HG03025 (cell line): ENCODE results near the gene KCNIP1.

Experiments
- ATAC-seq: cut with Tn5 transposase; IDR thresholded peaks from one replicate; pipeline ENCODE4 v1.9.1; 2021; ENCODE audit warnings: mild to moderate bottlenecking, moderate library complexity; ENCODE audit not compliant: unreplicated experiment, low FRiP score

The KCNIP1 gene

DNA sequence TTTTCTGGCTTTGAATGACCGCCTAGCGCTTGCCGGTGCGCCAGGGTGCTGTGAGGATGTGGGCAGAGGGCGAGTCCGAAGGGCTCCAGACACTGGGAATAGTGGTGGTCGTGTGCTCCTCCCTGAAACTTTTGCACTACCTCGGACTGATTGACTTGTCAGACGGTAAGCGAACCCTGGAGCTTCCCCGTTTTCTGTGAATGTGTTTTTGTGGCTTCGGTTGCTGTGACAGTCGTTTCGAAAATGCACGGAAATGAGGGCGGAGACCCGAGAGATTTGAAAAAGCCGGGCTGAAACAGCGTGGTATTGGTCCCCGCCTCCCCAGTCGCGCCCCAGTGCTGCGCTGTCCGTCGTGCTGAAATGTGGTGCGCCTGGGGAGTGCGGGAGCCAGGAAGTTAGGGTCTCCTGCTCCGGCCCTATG is 177.2 kb downstream of the KCNIP1 start:
- ATAC-seq = no peak

DNA sequence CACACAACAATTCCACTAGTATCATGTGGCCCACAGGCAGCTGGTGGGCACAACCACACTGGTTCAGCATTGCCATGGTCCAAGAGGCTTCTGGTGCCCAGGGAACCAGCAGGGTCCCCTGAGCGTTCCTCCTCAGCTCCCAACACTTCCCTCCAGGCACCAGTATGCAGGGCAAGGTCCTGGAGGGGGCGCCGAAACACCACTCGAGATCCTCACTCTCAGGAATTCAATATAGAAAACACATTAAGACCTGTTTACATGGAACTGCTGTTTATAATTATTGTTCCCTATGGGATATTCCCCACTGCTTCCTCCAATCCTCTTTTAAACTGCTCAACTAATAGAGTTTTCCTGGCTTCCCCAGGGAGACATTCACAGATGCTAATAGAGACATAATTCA is 187.8 kb downstream of the KCNIP1 start:
- no peak for ATAC-seq

DNA sequence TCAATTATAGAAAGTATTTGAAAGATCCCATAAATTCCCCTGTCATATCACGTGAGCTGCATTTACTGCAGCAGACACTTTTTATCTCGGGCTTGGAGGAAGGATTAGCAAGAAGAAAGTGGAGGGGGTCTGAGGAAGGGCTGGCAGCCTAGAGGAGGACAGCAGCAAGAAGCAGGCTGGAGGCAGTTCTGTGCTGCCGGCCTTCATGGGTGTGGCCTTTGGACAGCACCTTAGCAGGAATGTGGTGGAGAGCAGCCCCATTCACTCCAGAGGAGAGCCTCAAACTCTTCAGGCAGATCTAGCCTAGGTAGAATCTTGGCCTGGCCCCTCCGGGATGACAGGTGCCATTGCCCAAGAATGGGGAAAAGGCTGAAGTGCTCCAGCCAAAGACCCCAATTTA is 189.9 kb downstream of the KCNIP1 start:
- no peak for ATAC-seq

DNA sequence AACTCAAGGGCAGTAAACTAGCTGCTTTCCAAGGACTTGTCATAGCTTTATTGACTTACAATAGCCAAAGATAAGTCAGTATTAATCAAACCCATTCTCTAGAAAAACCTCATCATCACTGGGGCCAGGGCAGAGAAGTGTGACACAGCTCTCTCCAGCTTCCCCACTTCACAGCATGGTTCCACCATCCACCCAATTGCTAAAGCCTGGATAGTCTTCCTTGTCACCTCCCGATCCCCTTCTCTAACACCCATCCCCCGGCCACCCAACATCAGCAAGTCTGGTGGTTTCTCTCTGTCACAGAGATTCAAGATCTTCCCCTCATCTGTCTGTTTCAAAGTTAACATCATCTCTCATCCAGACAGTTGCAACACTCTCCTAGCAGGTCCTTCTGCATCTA is 191.1 kb downstream of the KCNIP1 start:
- no peak for ATAC-seq

DNA sequence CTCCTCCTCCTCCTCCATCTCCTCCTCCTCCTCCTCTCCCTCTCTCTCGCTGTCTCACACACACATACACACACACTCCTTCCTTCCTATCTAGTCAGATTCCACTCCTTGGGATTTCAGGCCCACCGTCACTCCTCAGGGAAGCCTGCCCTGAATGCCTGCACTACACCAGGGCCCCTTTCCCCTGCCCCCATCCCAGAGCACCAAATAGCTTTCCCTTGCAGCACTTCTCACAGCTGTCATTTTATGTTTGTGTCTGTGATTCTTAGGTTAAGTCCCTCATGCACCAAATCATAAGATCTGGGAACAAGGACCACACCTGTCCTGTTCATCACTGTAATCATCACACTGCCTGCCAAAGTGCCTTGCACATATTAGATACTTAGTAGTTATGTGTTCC is 193.2 kb downstream of the KCNIP1 start:
- ATAC-seq = no peak

DNA sequence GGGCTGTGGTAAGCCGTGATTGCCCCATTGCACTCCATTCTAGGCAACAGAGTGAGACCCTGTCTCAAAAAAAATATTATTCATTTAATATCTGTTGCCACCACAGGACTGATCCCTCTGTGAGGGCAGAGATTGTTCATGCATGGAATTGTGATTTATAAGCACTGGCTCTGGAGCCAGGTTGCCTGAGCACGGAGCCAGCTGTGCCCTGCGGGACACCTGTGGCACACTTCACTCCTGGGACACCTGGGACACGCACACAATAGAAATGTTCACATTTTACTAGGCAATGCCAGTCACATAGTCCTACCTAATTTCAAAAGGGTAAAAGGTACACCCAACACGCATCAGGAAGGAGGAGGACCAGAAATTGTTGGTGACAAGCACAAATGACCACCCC is 196.7 kb downstream of the KCNIP1 start:
- no peak for ATAC-seq

DNA sequence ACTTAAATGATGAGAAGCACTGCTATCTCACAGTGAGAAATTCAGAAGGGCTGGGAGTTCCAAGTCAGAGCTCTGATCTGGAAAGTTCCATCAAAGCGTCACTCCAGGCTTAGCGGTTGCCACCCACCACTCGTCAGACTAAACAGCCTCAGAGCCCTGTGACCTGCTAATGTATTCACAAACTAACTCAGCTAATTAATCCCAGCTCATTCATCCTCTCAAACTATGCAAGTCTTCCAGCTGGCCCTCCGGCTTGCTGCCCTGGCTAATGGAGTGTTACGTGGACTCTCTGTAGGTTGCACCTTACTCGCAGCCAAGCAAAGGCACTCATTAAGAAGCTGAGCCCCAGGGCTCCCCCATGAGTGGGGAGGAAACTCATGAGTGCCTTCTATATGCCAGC is 197.5 kb downstream of the KCNIP1 start:
- ATAC-seq = no peak

DNA sequence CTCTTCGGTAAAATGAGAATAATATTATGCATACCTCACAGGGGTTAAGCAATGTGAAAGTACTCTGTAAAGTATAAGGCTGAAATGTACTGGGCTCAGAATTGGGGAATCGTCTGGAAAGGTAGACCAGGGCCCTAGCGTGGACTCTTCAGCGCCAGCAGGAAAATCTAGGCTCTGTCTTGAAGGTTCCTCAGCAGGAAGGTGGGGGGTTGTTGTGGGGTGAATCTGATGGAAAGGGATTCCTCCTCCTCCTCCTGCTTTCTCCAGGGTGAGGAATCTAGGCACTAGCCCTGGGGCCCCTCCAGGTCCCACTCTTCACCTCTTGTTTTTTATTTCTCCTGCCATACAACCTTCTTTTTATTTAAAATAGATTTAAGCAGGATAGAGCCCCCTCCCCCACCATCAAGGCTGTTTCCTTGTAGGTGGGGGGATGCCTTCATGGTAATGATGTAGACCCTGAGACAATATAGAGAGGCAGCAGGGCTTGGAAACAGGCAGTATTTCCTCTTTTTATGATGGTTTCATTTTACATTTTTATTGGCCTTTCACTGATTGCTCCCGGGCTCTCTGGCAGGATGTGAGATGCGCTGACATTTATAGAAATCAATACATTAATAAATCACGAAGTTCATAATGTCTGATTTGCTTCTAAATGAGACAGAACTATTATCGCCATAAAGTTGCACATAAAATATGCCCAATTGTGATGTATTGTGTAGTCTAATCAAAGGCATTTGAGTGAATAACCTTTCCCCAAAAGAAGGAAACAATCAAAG is 200.8 kb downstream of the KCNIP1 start:
- no peak for ATAC-seq

DNA sequence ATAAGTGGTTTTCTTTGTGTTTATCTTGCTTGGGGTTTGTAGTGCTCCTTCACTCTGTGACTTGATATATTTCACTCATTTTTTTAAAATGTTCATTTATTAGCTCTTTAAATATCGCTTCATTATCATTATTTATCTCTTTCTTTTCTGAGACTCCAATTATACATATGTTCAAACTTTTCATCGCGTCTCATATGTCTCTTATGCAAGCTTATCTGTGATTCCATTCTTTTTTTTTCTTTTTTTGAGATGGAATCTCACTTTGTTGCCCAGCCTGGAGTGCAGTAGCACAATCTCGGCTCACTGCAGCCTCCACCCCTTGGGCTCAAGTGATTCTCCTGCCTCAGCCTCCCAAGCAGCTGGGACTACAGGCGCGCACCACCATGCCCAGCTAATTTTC is 205.8 kb downstream of the KCNIP1 start:
- ATAC-seq = no peak

DNA sequence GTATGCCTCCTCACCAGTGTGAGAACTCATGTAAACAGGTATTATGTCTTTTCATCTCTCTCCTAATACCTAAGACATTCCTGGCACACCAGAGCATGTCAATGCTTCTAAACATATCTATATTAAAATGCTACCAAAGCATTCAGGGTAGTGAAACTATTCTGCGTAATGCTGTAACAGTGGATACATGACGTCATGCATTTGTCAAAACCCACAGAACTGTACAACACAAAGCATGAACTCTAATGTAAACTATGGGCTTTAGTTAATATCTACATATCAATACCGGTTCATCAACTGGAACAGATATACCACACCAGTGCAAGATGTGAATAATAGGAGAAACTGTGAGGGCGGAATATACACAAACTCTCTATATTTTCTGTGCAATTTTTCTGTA is 207.5 kb downstream of the KCNIP1 start:
- ATAC-seq = no peak

DNA sequence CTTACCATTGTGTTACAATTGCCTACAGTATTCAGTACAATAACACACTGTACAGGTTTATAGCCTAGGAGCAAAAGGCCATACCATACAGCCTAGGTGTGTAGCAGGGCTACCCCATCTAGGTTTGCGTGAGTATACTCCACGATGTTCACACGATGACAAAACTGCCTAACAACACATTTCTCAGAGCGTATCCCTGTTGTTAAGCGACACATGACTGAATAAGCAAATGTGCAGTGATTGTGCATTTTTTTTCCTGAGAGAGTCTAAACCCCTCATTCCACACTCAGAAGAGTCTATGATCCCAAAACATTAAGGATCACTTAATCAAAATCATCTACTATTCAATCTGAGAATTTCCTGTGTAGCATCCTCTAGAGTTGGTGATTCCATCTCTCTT is 211.3 kb downstream of the KCNIP1 start:
- ATAC-seq = no peak

DNA sequence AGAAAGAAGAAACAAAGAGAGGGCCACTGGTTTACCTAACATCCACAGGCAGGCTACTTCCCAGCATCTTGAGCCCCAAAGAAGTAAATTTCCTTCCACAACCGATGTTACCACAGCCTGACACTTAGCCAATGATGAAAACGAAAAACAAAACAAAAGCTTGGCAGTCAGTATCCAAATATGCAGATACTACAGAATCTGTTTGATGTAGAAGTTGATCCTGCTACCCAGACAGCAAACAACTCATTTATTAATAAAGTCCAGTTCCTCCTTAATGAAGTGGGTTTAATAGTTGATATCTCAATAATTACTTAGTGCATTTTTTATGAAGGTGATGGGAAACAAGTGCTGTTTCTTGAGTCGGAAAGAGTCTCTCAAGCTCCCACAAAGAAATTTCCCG is 212.6 kb downstream of the KCNIP1 start:
- ATAC-seq = no peak

DNA sequence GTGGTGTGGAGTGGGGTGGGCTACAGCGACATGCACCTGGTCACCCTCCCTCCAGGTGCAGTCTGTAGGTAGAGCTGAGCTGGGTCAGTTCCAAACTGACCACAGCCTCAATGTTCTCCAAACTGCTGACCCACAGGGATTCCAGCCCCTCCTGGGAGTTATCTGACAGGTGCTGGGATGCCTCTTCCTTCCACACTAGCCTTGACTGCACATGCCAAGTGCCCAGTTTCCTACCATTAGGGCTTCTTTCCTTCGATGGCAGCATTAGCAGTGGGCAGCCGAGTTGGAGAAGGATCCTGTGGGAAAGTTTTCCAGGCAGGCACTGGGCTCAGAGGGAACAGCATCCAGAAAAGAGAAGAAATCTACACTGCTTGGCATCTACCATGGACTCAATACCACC is 215.7 kb downstream of the KCNIP1 start:
- ATAC-seq = no peak

DNA sequence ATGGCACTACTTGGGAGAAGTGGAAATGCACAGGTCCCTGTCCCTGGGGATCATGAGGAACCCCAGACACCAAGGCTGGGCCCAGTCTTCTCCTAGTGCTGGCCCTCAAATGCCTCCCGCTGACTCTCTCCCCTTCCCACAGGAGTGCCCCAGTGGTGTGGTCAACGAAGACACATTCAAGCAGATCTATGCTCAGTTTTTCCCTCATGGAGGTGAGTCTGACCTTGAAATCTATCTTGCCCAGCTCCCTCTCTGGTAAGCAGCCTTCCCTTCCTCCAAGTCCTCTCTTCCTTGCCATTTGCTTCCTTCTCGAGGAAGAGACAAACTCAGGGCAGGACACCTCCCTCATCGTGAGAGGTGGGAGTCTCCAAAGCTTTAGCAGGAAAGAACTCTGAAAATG is 216.4 kb downstream of the KCNIP1 start:
- ATAC-seq = no peak

DNA sequence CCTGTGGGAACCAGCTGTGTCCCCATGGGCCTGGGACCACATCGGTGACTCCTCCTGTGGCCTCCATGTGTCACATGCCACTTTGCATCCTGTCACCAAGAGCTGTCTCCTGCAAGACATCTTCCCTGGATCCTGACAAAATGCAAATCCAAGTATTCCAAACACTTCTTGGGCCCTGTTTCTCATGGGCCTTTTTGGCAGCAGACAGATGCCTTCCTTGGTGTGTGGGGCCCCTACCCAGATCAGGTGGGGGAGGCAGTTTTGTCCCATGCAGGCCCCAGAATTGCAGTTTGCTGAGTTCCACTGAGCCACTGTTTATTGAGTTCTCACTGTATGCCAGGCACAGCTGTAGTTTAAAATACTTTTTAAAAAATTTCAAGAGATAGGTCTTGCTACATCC is 217.2 kb downstream of the KCNIP1 start:
- no peak for ATAC-seq

DNA sequence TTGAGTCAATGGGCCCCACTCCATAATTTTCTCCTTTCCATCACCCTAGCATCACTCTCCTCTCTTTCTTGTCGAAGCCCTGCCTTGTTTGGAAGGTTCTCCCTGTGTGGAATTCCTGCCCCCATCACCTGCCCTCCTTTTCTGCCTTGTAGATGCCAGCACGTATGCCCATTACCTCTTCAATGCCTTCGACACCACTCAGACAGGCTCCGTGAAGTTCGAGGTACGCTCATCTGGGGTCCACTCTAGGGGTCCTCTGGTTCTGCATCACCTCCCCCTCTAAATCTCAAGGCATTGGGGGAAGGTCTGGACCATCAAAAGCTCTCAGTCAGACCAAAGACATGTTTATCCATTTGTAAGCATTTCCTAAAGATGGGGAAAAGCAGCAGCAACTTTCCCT is 217.9 kb downstream of the KCNIP1 start:
- no peak for ATAC-seq

DNA sequence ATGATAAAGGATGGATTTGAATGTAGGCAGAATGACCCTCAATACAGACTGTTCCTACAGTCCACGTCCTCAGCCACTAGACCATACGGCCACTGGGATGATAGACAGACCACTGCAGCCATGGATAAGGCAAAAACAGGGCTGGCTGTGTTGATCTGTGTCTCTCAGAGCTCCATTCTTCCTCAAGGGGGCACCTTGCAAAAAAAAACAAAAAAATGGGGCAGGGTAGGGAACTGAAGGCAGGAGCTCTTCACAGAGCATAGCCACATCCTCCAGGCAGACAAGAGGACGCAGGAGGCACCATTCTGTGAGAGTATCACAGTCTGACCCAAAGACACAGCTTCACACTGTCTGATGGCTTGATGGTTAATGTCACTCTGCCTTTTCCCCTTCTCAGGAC is 218.5 kb downstream of the KCNIP1 start:
- ATAC-seq = no peak

DNA sequence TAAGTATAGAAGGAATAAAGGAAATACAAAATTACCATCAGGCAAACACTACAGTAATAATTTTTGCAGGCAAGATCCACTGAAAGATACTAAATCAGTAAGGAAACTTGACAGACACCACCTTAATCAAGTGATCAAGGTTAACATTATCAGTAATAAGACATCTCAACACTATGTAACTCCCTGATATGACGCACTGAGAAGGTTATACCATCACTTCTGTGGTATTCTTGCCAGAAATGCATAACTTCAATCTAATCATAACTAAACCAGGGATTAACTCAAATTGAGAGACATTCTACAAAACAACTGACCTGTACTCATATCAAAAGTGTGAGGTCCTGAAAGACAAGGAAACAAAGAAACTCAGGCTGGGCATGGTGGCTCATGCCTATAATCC is 227.2 kb downstream of the KCNIP1 start:
- ATAC-seq = no peak

DNA sequence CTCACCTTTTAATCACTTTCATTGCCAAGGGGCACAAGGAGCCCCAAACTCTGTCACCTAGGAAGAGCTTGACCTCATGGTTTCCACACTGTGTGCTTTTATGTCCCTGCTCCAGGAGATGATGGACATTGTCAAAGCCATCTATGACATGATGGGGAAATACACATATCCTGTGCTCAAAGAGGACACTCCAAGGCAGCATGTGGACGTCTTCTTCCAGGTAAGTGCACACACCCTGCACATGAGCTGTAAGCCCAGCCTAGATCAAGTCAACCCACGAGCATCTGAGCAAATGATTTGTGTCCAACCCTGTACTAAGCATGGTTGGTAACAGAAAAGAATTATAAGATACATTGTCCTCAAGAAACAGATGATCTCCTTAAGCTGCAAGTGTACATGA is 228.9 kb downstream of the KCNIP1 start:
- no peak for ATAC-seq

DNA sequence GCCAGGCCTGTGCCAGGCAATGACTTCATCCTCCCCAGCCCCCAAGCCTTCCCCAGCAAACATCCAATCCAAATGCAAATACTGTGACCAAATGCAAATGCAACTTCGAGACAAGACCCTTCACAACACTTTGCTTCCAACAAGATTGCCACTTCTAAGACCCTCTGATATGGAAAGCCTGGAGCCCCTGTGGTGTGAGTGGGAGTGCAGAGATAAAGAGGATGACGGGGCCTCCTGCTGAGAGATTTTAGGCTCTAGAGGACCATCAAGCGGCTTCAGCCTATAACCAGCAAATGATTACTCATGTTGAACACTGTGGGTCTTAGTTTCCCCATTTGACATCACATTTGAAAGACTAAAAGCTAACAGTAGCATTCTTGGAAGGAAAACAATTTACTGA is 233.1 kb downstream of the KCNIP1 start:
- ATAC-seq = no peak

DNA sequence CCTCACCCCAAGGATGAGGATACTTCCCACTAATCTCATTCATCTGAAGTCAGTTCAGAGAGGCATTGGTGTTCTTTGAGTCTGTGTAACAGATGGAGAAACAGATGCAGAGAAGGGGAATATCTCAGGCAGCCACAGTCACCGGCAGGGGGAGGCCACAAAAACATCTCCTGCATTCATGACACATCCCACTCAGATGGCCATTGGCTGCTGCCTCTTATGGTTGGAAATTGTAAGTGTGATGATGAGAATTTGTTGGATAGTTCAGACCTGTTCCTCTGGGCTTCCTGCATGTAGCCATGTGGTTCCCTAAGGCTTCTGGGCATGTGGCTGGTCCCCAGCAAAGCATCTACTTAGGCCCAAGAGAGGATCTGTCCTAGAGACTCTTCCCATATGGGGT is 233.8 kb downstream of the KCNIP1 start:
- ATAC-seq = no peak

DNA sequence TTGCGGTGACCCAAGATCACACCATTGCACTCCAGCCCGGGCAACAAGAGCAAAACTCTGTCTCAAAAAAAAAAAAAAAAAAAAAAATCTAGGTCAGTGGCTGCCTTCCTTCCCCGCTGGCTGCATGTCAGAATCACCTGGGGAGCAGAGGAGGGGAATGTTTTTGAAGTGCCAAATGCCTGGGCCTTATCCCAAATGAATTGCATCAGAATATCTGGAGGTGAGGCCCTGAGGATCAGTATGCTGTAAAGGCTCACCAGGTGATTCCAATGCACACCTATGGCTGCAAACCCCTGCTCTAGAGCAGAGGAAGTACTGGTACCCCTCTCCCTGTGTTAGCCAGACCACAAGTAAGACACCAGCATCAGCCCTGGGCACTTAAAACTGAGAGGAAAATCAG is 235.0 kb downstream of the KCNIP1 start:
- ATAC-seq = no peak

DNA sequence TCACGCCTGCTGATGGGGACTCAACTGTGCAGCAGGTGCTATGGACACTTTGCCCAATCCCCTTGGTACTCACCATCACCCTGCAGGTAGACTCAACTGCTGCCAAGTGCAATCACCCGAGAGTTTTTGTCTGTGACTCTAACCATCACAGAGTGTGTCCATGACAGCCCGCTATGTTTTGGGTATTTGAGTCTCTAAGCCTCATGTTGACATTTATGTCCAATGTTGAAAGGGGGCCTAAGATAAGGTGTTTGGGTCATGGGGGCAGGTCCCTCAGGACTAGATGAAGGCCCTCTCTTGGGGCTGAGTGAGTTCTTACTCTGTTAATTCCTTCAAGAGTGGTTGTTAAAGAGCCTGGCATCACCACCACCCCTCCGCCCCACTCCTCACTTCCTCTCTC is 235.6 kb downstream of the KCNIP1 start:
- no peak for ATAC-seq
